NB4 (cell line): ENCODE measurements around the gene CX3CR1.
"Not testable (repeated sequence)": the region's sequence is repeated elsewhere in the genome, so short reads cannot be mapped to it uniquely, and the experiment has no call there.

Source experiments
- MYC ChIP-seq: IDR thresholded peaks from 2 replicates; pipeline ENCODE4 v1.6.1; 2011; ENCODE audit warnings: low read depth, low read length
- POLR2A ChIP-seq: IDR thresholded peaks from 2 replicates; pipeline ENCODE4 v1.6.1; 2011; ENCODE audit warnings: mild to moderate bottlenecking; ENCODE audit not compliant: insufficient read length; ENCODE audit errors: extremely low read depth
- TF ChIP-seq, protein P1 (sequence below): IDR thresholded peaks from one replicate; pipeline ENCODE4 v1.5.1; 2012; ENCODE audit warnings: low read depth, low read length
- TF ChIP-seq, protein P2 (sequence below): IDR thresholded peaks from 2 replicates; pipeline ENCODE4 v1.6.1; 2011; ENCODE audit warnings: low read depth, low read length

GRCh38 chr3:39322209-39322715 lies 42.4 kb upstream of the CX3CR1 start:
- TF ChIP-seq, protein P1, sequence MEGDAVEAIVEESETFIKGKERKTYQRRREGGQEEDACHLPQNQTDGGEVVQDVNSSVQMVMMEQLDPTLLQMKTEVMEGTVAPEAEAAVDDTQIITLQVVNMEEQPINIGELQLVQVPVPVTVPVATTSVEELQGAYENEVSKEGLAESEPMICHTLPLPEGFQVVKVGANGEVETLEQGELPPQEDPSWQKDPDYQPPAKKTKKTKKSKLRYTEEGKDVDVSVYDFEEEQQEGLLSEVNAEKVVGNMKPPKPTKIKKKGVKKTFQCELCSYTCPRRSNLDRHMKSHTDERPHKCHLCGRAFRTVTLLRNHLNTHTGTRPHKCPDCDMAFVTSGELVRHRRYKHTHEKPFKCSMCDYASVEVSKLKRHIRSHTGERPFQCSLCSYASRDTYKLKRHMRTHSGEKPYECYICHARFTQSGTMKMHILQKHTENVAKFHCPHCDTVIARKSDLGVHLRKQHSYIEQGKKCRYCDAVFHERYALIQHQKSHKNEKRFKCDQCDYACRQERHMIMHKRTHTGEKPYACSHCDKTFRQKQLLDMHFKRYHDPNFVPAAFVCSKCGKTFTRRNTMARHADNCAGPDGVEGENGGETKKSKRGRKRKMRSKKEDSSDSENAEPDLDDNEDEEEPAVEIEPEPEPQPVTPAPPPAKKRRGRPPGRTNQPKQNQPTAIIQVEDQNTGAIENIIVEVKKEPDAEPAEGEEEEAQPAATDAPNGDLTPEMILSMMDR, result not testable (repeated sequence)
- TF ChIP-seq POLR2A, MYC: not testable (repeated sequence)
- TF ChIP-seq, protein P2, sequence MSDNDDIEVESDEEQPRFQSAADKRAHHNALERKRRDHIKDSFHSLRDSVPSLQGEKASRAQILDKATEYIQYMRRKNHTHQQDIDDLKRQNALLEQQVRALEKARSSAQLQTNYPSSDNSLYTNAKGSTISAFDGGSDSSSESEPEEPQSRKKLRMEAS, result not testable (repeated sequence)
